Gastroesophageal sphincter (tissue), 4 donors: ENCODE data around the gene CDH24. TPM values are rescaled to one million over a fixed set of nuclear protein-coding genes. Genes with fewer than 3 reads are reported as not detected.

Source experiments
- ATAC-seq: fragments of 150-250 bp; one replicate; pipeline ENCODE4 v1.9.1; 2016; ENCODE audit warnings: mild to moderate bottlenecking, moderate library complexity
- H3K27ac ChIP-seq, 4 donors: fragments of 200-600 bp; sonication (generic) in 3 of 4; 1 replicate in 3 of 4; 2 replicates in 1 of 4; pipeline ENCODE4 v1.5.1; 2016 to 2019
- H3K27me3 ChIP-seq: fragments of 200-600 bp; sonication (generic); one replicate; pipeline ENCODE4 v1.5.1; 2019
- H3K36me3 ChIP-seq, 2 donors: fragments of 200-600 bp; sonication (generic); one replicate each; pipeline ENCODE4 v1.5.1; 2019; ENCODE audit warnings: control low read depth in 1 of 2
- H3K4me1 ChIP-seq, 3 donors: fragments of 200-600 bp; sonication (generic); 1 replicate in 2 of 3; 2 replicates in 1 of 3; pipeline ENCODE4 v1.5.1; 2016 to 2019; ENCODE audit warnings: control low read depth in 2 of 3
- H3K4me3 ChIP-seq, 2 donors: fragments of 200-600 bp; sonication (generic); one replicate each; pipeline ENCODE4 v1.5.1; 2019; ENCODE audit warnings: mild to moderate bottlenecking in 1 of 2, moderate library complexity in 1 of 2
- H3K9me3 ChIP-seq, 3 donors: fragments of 200-600 bp; sonication (generic); one replicate each; pipeline ENCODE4 v1.5.1; 2017 to 2019; ENCODE audit warnings: control low read depth in 2 of 3
- CTCF ChIP-seq, 4 experiments: fragments of 200-600 bp in 2 of 4; fragments of 450-650 bp in 2 of 4; sonication (generic) in 1 of 4; IDR thresholded peaks; one replicate each; pipeline ENCODE4 v1.5.1; 2017 to 2019; ENCODE audit warnings: antibody characterized with exemption in 4 of 4, mild to moderate bottlenecking in 2 of 4, moderate library complexity in 2 of 4
- EP300 ChIP-seq: sonication (generic); formaldehyde crosslinking; IDR thresholded peaks from one replicate; pipeline ENCODE4 v1.6.1; 2017; ENCODE audit warnings: antibody characterized with exemption, mild to moderate bottlenecking
- POLR2A ChIP-seq, 2 donors: fragments of 450-650 bp; IDR thresholded peaks; one replicate each; pipeline ENCODE4 v1.6.1; 2017; ENCODE audit warnings: antibody characterized with exemption in 2 of 2, mild to moderate bottlenecking in 2 of 2, moderate library complexity in 1 of 2
- POLR2AphosphoS5 ChIP-seq: sonication (generic); formaldehyde crosslinking; IDR thresholded peaks from one replicate; pipeline ENCODE4 v1.6.1; 2017; ENCODE audit warnings: antibody characterized with exemption
- WGBS, 2 donors: methylation state at CpG; one replicate each; pipeline ENCODE4 v1.1.5; 2018; ENCODE audit warnings: low coverage in 1 of 2; 5-methylcytosine and 5-hydroxymethylcytosine counted together
- total RNA-seq, 4 donors: library from RNA; depleted of rRNA; stranded (reverse); fragments of >200 nt; gene quantifications; one replicate each; pipeline ENCODE4 v1.1.0, GENCODE V29; 2016

Gene CDH24
- total RNA-seq, 4 donors from 2014 or later, result 1.5 to 3.6 (median 2.6) TPM

GRCh38 chr14:23068789-23069412, 11.6 kb upstream of the CDH24 start:
- no peak overlapping the region for H3K4me3 ChIP-seq
- peaks cover 10 to 60% (median 24%) of the 10 kb centered on the region in 3 donors for H3K4me1 ChIP-seq
- H3K27me3 ChIP-seq, result no peaks in the 10 kb centered on the region
- peak; percentile 82 for ATAC-seq
- 19 to 30% methylated on average over 7 to 8 of the region's 8 CpGs for WGBS, 2 donors
- H3K36me3 ChIP-seq, result peaks cover 0 to 76% of the 10 kb centered on the region in 2 donors
- no peak for TF ChIP-seq POLR2A (IDR thresholded peaks at IDR 0.05)
- TF ChIP-seq CTCF (IDR thresholded peaks at IDR 0.05), result peak; percentile 95 to 99 (median 98)
- TF ChIP-seq EP300, result no peak
- peak; percentile 12 for TF ChIP-seq POLR2AphosphoS5
- peak overlapping the region in 3 of 4 donors; percentile 37 to 68 (median 47) for H3K27ac ChIP-seq
- H3K9me3 ChIP-seq, result no peaks in the 10 kb centered on the region

- TF ChIP-seq POLR2A (IDR thresholded peaks at IDR 0.05), result no peak
- TF ChIP-seq POLR2AphosphoS5, result no peak
- no peak overlapping the region for H3K4me3 ChIP-seq
- peaks cover 0 to 76% of the 10 kb centered on the region in 2 donors for H3K36me3 ChIP-seq
- no peak for ATAC-seq
- H3K27ac ChIP-seq, result peak overlapping the region in 3 of 4 donors; percentile 37 to 68 (median 47)
- peaks cover 10 to 59% (median 24%) of the 10 kb centered on the region in 3 donors for H3K4me1 ChIP-seq
- H3K9me3 ChIP-seq, result no peaks in the 10 kb centered on the region
- WGBS, 2 donors, result 32 to 63% methylated on average over 6 to 9 of the region's 14 CpGs
- no peaks in the 10 kb centered on the region for H3K27me3 ChIP-seq
Observed at GRCh38 chr14:23067847-23068788, 10.8 kb upstream of the CDH24 start.

GRCh38 chr14:23066855-23067744, 9.8 kb upstream of the CDH24 start:
- no peak for TF ChIP-seq POLR2A (IDR thresholded peaks at IDR 0.05)
- TF ChIP-seq POLR2AphosphoS5, result no peak
- TF ChIP-seq EP300, result no peak
- no peak for TF ChIP-seq CTCF (IDR thresholded peaks at IDR 0.05)
- Histone ChIP-seq H3K27me3 (no peaks in the 10 kb centered on the region), H3K4me1 (peaks cover 8 to 53% (median 21%) of the 10 kb centered on the region in 3 donors), H3K4me3 (no peak overlapping the region), H3K36me3 (peaks cover 0 to 76% of the 10 kb centered on the region in 2 donors), H3K27ac (peak overlapping the region in 2 of 4 donors; percentile 6 to 14), H3K9me3 (no peaks in the 10 kb centered on the region)
- no peak for ATAC-seq
- 79 to 89% methylated on average over 3 to 15 of the region's 23 CpGs for WGBS, 2 donors

- TF ChIP-seq EP300 (no peak), CTCF (IDR thresholded peaks at IDR 0.05) (no peak), POLR2AphosphoS5 (no peak), POLR2A (IDR thresholded peaks at IDR 0.05) (no peak)
- peaks cover 4 to 53% (median 17%) of the 10 kb centered on the region in 3 donors for H3K4me1 ChIP-seq
- WGBS, 2 donors, result 75 to 79% methylated on average over 2 to 3 of the region's 3 CpGs
- no peak overlapping the region for H3K4me3 ChIP-seq
- H3K36me3 ChIP-seq, result peaks cover 0 to 80% of the 10 kb centered on the region in 2 donors
- H3K27me3 ChIP-seq, result no peaks in the 10 kb centered on the region
- peak overlapping the region in 2 of 4 donors; percentile 6 to 14 for H3K27ac ChIP-seq
- no peak for ATAC-seq
- no peaks in the 10 kb centered on the region for H3K9me3 ChIP-seq
Observed at GRCh38 chr14:23066368-23066767, 9.0 kb upstream of the CDH24 start.
